Measurements from ENCODE around the gene PRPF31. TPM values are rescaled to one million over a fixed set of nuclear protein-coding genes. Genes with fewer than 3 reads are reported as not detected.

PRPF31 gene
- total and polyA plus RNA-seq, 9 of the 15 experiments (the other 6 are each of a cell fraction or from before 2014, with no cell fraction given): 5.8 to 92.2 (median 69.2) TPM

DNA sequence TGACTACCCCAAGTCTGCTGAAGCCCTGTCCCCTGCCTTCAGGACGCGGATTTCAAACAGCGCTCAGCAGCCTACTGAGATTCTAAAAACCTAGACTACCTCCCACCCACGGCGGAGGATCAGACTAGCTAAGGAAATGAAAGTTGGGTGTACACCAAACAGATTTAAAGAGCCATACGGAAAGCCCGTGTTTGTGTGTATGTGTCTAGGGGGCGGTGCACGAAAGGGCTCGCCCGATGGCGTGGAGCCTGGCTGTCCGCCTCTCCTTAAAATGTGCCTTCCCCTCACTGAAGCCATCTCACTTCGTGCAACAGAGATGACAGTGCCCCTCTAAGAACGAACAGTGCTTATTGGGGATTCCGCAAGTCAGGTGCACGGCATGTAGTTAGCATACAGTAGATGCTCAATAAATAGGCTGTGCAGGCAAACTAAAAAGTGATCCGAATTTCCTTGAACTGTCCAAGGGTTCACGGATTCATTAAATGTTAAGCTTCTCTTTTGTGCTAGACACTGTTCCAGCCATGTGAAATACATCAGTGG lies 43.3 kb downstream of the PRPF31 start (continued):
- TF ChIP-seq KDM2B (CRISPR knock-in tag; IDR thresholded peaks at IDR 0.05) (0 out of 2 replicates have a peak, but pooled peaks have one; percentile 3), PYGO2 (tag; IDR thresholded peaks at IDR 0.05) (no peak), PRMT5 (CRISPR knock-in tag; IDR thresholded peaks at IDR 0.05) (no peak), CHD1 (IDR thresholded peaks at IDR 0.05; ENCODE audit: low read length) (no peak), PHB2 (IDR thresholded peaks at IDR 0.05; ENCODE audit: low read depth) (no peak), ZNF431 (CRISPR knock-in tag; IDR thresholded peaks at IDR 0.05) (no peak), RCOR1 (IDR thresholded peaks at IDR 0.05; ENCODE audit: borderline replicate concordance in 1 of 2, low read depth in 2 of 2, low read length in 2 of 2) (no peak), CC2D1A (IDR thresholded peaks at IDR 0.05) (no peak), HDAC1 (IDR thresholded peaks at IDR 0.05) (peak in 1 of 2 experiments; percentile 25; a peak in 1 of 4 replicates), ZNF551 (CRISPR knock-in tag; IDR thresholded peaks at IDR 0.05) (no peak), TEAD4 (IDR thresholded peaks at IDR 0.05; ENCODE audit: low read length) (peak; percentile 24; the same call in 1 of the 2 replicates), TEAD4 (CRISPR knock-in tag; IDR thresholded peaks at IDR 0.05; ENCODE audit: borderline replicate concordance) (no peak), BCOR (IDR thresholded peaks at IDR 0.05) (peak; percentile 52; the same call in 1 of the 2 replicates), ZSCAN32 (CRISPR knock-in tag; IDR thresholded peaks at IDR 0.05) (no peak), U2AF1 (optimal IDR thresholded peaks at IDR 0.05; ENCODE audit: low read depth, low read length) (no peak), HMG20A (CRISPR knock-in tag; conservative IDR thresholded peaks at IDR 0.05) (no peak), RBM39 (optimal IDR thresholded peaks at IDR 0.05; ENCODE audit: low read depth, low read length) (peak; percentile 76), ZNF76 (CRISPR knock-in tag; IDR thresholded peaks at IDR 0.05; ENCODE audit: borderline replicate concordance) (peak; percentile 33; the same call in 1 of the 2 replicates), ZC3H4 (CRISPR knock-in tag; IDR thresholded peaks at IDR 0.05; ENCODE audit: borderline replicate concordance) (no peak), U2AF2 (optimal IDR thresholded peaks at IDR 0.05; ENCODE audit: low read depth, low read length) (no peak), MXI1 (IDR thresholded peaks at IDR 0.05; ENCODE audit: low read depth, low read length) (peak; percentile 51; the same call in 1 of the 2 replicates), NBN (IDR thresholded peaks at IDR 0.05; ENCODE audit: low read depth) (no peak)
- TF ChIP-seq, protein P1, sequence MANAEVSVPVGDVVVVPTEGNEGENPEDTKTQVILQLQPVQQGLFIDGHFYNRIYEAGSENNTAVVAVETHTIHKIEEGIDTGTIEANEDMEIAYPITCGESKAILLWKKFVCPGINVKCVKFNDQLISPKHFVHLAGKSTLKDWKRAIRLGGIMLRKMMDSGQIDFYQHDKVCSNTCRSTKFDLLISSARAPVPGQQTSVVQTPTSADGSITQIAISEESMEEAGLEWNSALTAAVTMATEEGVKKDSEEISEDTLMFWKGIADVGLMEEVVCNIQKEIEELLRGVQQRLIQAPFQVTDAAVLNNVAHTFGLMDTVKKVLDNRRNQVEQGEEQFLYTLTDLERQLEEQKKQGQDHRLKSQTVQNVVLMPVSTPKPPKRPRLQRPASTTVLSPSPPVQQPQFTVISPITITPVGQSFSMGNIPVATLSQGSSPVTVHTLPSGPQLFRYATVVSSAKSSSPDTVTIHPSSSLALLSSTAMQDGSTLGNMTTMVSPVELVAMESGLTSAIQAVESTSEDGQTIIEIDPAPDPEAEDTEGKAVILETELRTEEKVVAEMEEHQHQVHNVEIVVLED (CRISPR knock-in tag; IDR thresholded peaks at IDR 0.05): 0 out of 2 replicates have a peak, but pooled peaks have one; percentile 18
- TF ChIP-seq, protein P2, sequence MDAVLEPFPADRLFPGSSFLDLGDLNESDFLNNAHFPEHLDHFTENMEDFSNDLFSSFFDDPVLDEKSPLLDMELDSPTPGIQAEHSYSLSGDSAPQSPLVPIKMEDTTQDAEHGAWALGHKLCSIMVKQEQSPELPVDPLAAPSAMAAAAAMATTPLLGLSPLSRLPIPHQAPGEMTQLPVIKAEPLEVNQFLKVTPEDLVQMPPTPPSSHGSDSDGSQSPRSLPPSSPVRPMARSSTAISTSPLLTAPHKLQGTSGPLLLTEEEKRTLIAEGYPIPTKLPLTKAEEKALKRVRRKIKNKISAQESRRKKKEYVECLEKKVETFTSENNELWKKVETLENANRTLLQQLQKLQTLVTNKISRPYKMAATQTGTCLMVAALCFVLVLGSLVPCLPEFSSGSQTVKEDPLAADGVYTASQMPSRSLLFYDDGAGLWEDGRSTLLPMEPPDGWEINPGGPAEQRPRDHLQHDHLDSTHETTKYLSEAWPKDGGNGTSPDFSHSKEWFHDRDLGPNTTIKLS (IDR thresholded peaks at IDR 0.05; ENCODE audit: borderline replicate concordance, low read depth): no peak
- TF ChIP-seq, protein P3, sequence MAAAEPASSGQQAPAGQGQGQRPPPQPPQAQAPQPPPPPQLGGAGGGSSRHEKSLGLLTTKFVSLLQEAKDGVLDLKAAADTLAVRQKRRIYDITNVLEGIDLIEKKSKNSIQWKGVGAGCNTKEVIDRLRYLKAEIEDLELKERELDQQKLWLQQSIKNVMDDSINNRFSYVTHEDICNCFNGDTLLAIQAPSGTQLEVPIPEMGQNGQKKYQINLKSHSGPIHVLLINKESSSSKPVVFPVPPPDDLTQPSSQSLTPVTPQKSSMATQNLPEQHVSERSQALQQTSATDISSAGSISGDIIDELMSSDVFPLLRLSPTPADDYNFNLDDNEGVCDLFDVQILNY (CRISPR knock-in tag; IDR thresholded peaks at IDR 0.05): 0 out of 2 replicates have a peak, but pooled peaks have one; percentile 23
